ENCODE measurements around the gene TCEANC2.

DNA sequence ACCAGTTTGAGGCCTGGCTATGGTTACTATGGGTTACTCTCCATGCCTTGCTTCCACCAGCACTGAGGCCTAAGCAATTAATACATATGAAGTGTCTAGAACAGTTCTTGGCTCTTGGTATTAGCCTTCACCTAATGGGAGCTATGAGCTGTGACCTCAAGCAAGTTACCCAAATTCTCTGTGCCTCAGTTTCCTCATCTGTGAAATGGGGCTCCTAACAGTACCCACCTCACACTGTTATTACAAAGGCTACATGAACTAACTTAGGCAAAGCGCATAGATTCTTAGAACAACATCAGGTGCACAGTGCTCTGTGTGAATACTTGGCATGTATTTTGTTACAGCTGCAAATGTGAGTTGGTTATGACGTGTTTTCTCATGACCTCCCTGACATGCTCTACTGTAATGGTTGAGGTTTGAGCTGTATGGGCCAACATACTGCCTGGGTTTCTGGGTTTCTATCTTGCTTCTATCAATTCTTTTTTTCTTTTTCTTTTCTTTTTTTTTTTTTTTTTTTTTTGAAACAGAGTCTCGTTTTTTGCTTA is 72.9 kb downstream of the TCEANC2 start:
- TF ChIP-seq EGR1 (IDR thresholded peaks at IDR 0.05) = no peak
- TF ChIP-seq TCF12 (IDR thresholded peaks at IDR 0.05; ENCODE audit: low read depth) = no peak
- TF ChIP-seq YY1 (IDR thresholded peaks at IDR 0.05; ENCODE audit: low read depth) = no peak
- TF ChIP-seq TAF1 (IDR thresholded peaks at IDR 0.05; ENCODE audit: low read depth) = no peak
- TF ChIP-seq FOXM1 (IDR thresholded peaks at IDR 0.05; ENCODE audit: borderline replicate concordance, low read depth) = no peak
- TF ChIP-seq RAD21 (IDR thresholded peaks at IDR 0.05; ENCODE audit: low read depth) = no peak
- no peak for TF ChIP-seq CEBPB (IDR thresholded peaks at IDR 0.05)
- no peak for TF ChIP-seq EP300 (IDR thresholded peaks at IDR 0.05; ENCODE audit: borderline replicate concordance)
- TF ChIP-seq, protein P1, sequence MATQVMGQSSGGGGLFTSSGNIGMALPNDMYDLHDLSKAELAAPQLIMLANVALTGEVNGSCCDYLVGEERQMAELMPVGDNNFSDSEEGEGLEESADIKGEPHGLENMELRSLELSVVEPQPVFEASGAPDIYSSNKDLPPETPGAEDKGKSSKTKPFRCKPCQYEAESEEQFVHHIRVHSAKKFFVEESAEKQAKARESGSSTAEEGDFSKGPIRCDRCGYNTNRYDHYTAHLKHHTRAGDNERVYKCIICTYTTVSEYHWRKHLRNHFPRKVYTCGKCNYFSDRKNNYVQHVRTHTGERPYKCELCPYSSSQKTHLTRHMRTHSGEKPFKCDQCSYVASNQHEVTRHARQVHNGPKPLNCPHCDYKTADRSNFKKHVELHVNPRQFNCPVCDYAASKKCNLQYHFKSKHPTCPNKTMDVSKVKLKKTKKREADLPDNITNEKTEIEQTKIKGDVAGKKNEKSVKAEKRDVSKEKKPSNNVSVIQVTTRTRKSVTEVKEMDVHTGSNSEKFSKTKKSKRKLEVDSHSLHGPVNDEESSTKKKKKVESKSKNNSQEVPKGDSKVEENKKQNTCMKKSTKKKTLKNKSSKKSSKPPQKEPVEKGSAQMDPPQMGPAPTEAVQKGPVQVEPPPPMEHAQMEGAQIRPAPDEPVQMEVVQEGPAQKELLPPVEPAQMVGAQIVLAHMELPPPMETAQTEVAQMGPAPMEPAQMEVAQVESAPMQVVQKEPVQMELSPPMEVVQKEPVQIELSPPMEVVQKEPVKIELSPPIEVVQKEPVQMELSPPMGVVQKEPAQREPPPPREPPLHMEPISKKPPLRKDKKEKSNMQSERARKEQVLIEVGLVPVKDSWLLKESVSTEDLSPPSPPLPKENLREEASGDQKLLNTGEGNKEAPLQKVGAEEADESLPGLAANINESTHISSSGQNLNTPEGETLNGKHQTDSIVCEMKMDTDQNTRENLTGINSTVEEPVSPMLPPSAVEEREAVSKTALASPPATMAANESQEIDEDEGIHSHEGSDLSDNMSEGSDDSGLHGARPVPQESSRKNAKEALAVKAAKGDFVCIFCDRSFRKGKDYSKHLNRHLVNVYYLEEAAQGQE (IDR thresholded peaks at IDR 0.05; ENCODE audit: low read depth) = no peak
- no peak for TF ChIP-seq ZBTB7A (IDR thresholded peaks at IDR 0.05; ENCODE audit: low read depth)
- TF ChIP-seq, protein P2, sequence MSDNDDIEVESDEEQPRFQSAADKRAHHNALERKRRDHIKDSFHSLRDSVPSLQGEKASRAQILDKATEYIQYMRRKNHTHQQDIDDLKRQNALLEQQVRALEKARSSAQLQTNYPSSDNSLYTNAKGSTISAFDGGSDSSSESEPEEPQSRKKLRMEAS (IDR thresholded peaks at IDR 0.05) = no peak
- TF ChIP-seq NFIC (IDR thresholded peaks at IDR 0.05) = no peak

Data from Ishikawa (cell line).